Activated CD4-positive, alpha-beta T cell treated with anti-CD3 and anti-CD28 coated beads, Interleukin-2, amount 10 ng/mL, durations not matched to agents 24 days and 14 days (primary cell): ENCODE data around the gene RHOH. TPM values are rescaled to one million over a fixed set of nuclear protein-coding genes. Genes with fewer than 3 reads are reported as not detected.

ENCODE experiments used
- DNase-seq: peaks from one replicate; pipeline ENCODE4 v3.0.0; 2022
- H3K27ac Mint-ChIP-seq: one replicate; pipeline ENCODE4 v1.8.0; 2022; ENCODE audit warnings: mild to moderate bottlenecking, mixed read lengths
- H3K27me3 Mint-ChIP-seq: one replicate; pipeline ENCODE4 v1.8.0; 2022; ENCODE audit warnings: mixed read lengths
- H3K36me3 Mint-ChIP-seq: one replicate; pipeline ENCODE4 v1.8.0; 2022; ENCODE audit warnings: low read depth, mild to moderate bottlenecking, mixed read lengths
- H3K4me1 Mint-ChIP-seq: one replicate; pipeline ENCODE4 v1.8.0; 2021; ENCODE audit warnings: mixed read lengths
- H3K4me3 Mint-ChIP-seq: one replicate; pipeline ENCODE4 v1.8.0; 2022; ENCODE audit warnings: mild to moderate bottlenecking, moderate library complexity, mixed read lengths
- H3K9me3 Mint-ChIP-seq: one replicate; pipeline ENCODE4 v1.8.0; 2021; ENCODE audit warnings: mixed read lengths
- intact Hi-C: fragments of 100-400 bp; cut with micrococcal nuclease; formaldehyde crosslinking; loops from one replicate; pipeline ENCODE4 v1.15.1; 2023
- total RNA-seq: library from RNA; stranded (reverse); gene quantifications from 2 replicates; pipeline ENCODE4 v1.2.3, GENCODE V29; 2022

RHOH gene
- total RNA-seq, 1 donor from 2014 or later: 107 TPM

GRCh38 chr4:40192114-40193015 is 4.5 kb upstream of the RHOH start:
- peak overlapping the region; percentile 94 for H3K27ac Mint-ChIP-seq
- H3K4me3 Mint-ChIP-seq: peak overlapping the region; percentile 93
- intact Hi-C loops: loop anchor here (2.0 to 10.0 kb wide), 2 partner anchors 14 to 838 kb away; no protein-coding TSS in a partner anchor
- H3K36me3 Mint-ChIP-seq: peaks cover 7% of the 10 kb centered on the region
- H3K27me3 Mint-ChIP-seq: no peaks in the 10 kb centered on the region
- peak; percentile 74 for DNase-seq
- no peaks in the 10 kb centered on the region for H3K9me3 Mint-ChIP-seq
- H3K4me1 Mint-ChIP-seq: peaks cover 74% of the 10 kb centered on the region

GRCh38 chr4:40193016-40193571 is 3.7 kb upstream of the RHOH start:
- H3K4me3 Mint-ChIP-seq: peak overlapping the region; percentile 93

GRCh38 chr4:40193578-40193977 is 3.3 kb upstream of the RHOH start:
- H3K27me3 Mint-ChIP-seq: no peaks in the 10 kb centered on the region
- H3K9me3 Mint-ChIP-seq: no peaks in the 10 kb centered on the region
- H3K36me3 Mint-ChIP-seq: peaks cover 13% of the 10 kb centered on the region
- peak overlapping the region; percentile 93 for H3K4me3 Mint-ChIP-seq
- H3K4me1 Mint-ChIP-seq: peaks cover 67% of the 10 kb centered on the region
- peak; percentile 79 for DNase-seq
- intact Hi-C loops: loop anchor here (2.0 to 10.0 kb wide), 2 partner anchors 13 to 839 kb away; no protein-coding TSS in a partner anchor
- peak overlapping the region; percentile 94 for H3K27ac Mint-ChIP-seq

More at GRCh38 chr4:40193016-40193571, 3.7 kb upstream of the RHOH start:
- Mint-ChIP-seq H3K27me3 (no peaks in the 10 kb centered on the region), H3K4me1 (peaks cover 67% of the 10 kb centered on the region), H3K9me3 (no peaks in the 10 kb centered on the region), H3K27ac (peak overlapping the region; percentile 94), H3K36me3 (peaks cover 8% of the 10 kb centered on the region)
- intact Hi-C loops: loop anchor here (2.0 to 10.0 kb wide), 2 partner anchors 14 to 838 kb away; no protein-coding TSS in a partner anchor
- peak; percentile 87 for DNase-seq

- peaks cover 60% of the 10 kb centered on the region for H3K4me1 Mint-ChIP-seq
- peaks cover 23% of the 10 kb centered on the region for H3K36me3 Mint-ChIP-seq
- H3K27me3 Mint-ChIP-seq: no peaks in the 10 kb centered on the region
- H3K4me3 Mint-ChIP-seq: peak overlapping the region; percentile 93
- DNase-seq: peak; percentile 87
- intact Hi-C loops: loop anchor here (1.0 to 10.0 kb wide), 3 partner anchors 10 to 840 kb away; partner anchors contain the start of gene PDS5A
- peak overlapping the region; percentile 94 for H3K27ac Mint-ChIP-seq
- no peaks in the 10 kb centered on the region for H3K9me3 Mint-ChIP-seq
Observed at GRCh38 chr4:40194602-40195161, 2.1 kb upstream of the RHOH start.

- peaks cover 27% of the 10 kb centered on the region for H3K36me3 Mint-ChIP-seq
- peak overlapping the region; percentile 93 for H3K4me3 Mint-ChIP-seq
- intact Hi-C loops: loop anchor here (1.0 to 10.0 kb wide), 4 partner anchors 11 to 841 kb away; partner anchors contain the start of gene PDS5A
- DNase-seq: no peak
- peak overlapping the region; percentile 94 for H3K27ac Mint-ChIP-seq
- peaks cover 56% of the 10 kb centered on the region for H3K4me1 Mint-ChIP-seq
- H3K9me3 Mint-ChIP-seq: no peaks in the 10 kb centered on the region
- no peaks in the 10 kb centered on the region for H3K27me3 Mint-ChIP-seq
Observed at GRCh38 chr4:40195182-40196177, 1.4 kb upstream of the RHOH start.

GRCh38 chr4:40196272-40196671 is 559 bp upstream of the RHOH start:
- Mint-ChIP-seq H3K27me3 (no peaks in the 10 kb centered on the region), H3K36me3 (peaks cover 34% of the 10 kb centered on the region), H3K4me3 (peak overlapping the region; percentile 93), H3K27ac (peak overlapping the region; percentile 94), H3K9me3 (no peaks in the 10 kb centered on the region), H3K4me1 (peaks cover 54% of the 10 kb centered on the region)
- intact Hi-C loops: loop anchor here (1.0 to 10.0 kb wide), 3 partner anchors 46 to 841 kb away; partner anchors contain the start of gene PDS5A
- DNase-seq: peak; percentile 76

- H3K9me3 Mint-ChIP-seq: no peaks in the 10 kb centered on the region
- intact Hi-C loops: loop anchor here (1.0 to 10.0 kb wide), 3 partner anchors 7 to 843 kb away; partner anchors contain the start of gene PDS5A
- peak overlapping the region; percentile 93 for H3K4me3 Mint-ChIP-seq
- no peaks in the 10 kb centered on the region for H3K27me3 Mint-ChIP-seq
- peaks cover 42% of the 10 kb centered on the region for H3K36me3 Mint-ChIP-seq
- peaks cover 43% of the 10 kb centered on the region for H3K4me1 Mint-ChIP-seq
- peak; percentile 85 for DNase-seq
- H3K27ac Mint-ChIP-seq: peak overlapping the region; percentile 94
Observed at GRCh38 chr4:40197879-40198689, 1.3 kb downstream of the RHOH start.

- Mint-ChIP-seq H3K27me3 (no peaks in the 10 kb centered on the region), H3K36me3 (peaks cover 48% of the 10 kb centered on the region), H3K4me3 (peak overlapping the region; percentile 93), H3K4me1 (peaks cover 43% of the 10 kb centered on the region), H3K27ac (peak overlapping the region; percentile 94), H3K9me3 (no peaks in the 10 kb centered on the region)
- intact Hi-C loops: loop anchor here (5.0 to 10.0 kb wide), 2 partner anchors 222 to 844 kb away; partner anchors contain the start of gene PDS5A
- peak; percentile 83 for DNase-seq
Observed at GRCh38 chr4:40199179-40199670, 2.4 kb downstream of the RHOH start.

GRCh38 chr4:40199999-40200874 is 3.4 kb downstream of the RHOH start:
- Mint-ChIP-seq H3K4me3 (peak overlapping the region; percentile 93), H3K27ac (peak overlapping the region; percentile 94), H3K36me3 (peaks cover 57% of the 10 kb centered on the region), H3K9me3 (no peaks in the 10 kb centered on the region), H3K4me1 (peaks cover 44% of the 10 kb centered on the region), H3K27me3 (no peaks in the 10 kb centered on the region)
- peak; percentile 93 for DNase-seq
- intact Hi-C loops: loop anchor here (1.0 to 10.0 kb wide), 9 partner anchors 27 to 845 kb away; partner anchors contain the start of genes PDS5A and UBE2K

GRCh38 chr4:40200875-40201801 is 4.3 kb downstream of the RHOH start:
- peak; percentile 86 for DNase-seq
- Mint-ChIP-seq H3K27ac (peak overlapping the region; percentile 94), H3K36me3 (peaks cover 65% of the 10 kb centered on the region), H3K4me1 (peaks cover 43% of the 10 kb centered on the region), H3K4me3 (peak overlapping the region; percentile 93), H3K9me3 (no peaks in the 10 kb centered on the region), H3K27me3 (no peaks in the 10 kb centered on the region)
- intact Hi-C loops: loop anchor here (1.0 to 10.0 kb wide), 8 partner anchors 26 to 521 kb away; partner anchors contain the start of gene UBE2K
